DLD1 (cell line): Measurements from ENCODE around the gene DST.

Source experiments
- in situ Hi-C: cut with HindIII; loops from 2 replicates; pipeline ENCODE4 v1.10.0; 2017; ENCODE audit warnings: low sequenced_read_pairs

DST gene

DNA sequence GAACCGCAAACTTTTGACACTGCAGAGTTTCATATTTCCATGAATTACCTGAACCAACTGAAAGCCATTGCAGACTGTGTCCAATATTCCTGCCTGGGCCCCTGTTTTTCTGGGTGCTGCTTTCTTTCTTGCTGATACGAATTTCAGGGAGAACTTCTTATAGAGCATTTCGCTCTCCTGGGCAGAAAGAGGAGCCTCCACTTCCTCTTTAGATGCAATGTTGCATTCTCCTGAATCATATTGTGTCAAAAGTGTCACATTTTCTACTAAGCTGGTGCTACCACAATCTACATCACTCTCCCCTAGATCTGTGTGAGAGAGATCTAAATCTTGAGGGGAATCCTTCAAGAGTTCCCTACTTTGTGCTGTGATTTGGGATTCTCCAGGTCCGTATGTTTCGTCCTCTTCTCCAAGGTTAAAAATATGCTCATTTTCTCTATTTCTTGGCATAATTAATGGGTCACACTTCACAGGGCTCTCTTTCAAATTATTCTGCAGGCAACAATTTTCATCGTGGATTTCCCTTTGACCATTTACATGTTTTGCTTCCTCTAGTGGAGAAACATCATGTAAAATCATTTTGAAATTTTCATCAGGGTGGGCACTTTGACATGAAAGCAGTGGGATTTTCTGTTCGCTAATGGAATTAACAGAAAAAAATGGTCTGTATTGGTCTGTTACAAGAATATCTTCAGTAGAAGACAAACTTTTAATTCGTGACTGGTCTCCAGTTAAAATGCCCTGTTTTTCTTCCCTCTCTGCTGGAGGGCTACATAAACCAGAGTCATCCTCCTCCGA is 102.3 kb downstream of the DST start:
- in situ Hi-C loops, result no loop called here

DNA sequence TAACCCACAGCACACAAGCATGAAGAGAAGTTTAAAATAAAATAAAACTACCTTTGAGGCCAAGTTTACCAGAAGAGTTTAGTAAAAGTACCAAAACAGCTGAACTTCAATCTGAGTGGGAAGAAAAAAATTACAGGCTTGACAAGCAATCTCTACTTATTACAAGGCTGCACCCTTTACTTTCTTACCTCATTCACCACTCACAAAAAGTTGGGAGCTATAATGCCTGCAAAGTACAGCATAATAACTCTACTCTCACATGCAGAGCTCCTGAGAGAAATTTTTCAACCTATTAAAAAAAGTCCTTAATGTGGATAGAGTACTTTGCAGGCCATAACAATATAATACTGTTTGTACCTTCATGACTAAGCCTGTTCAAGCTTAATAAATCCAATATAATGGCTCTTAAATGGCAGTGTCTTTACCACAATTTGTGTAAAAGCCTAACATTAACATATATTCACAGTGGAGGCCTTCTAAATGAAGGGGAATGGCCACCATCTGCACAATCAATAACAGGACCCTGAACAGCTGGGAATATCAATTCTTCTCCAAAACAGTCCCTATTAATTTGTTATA is 103.1 kb downstream of the DST start:
- in situ Hi-C loops, result no loop called here

DNA sequence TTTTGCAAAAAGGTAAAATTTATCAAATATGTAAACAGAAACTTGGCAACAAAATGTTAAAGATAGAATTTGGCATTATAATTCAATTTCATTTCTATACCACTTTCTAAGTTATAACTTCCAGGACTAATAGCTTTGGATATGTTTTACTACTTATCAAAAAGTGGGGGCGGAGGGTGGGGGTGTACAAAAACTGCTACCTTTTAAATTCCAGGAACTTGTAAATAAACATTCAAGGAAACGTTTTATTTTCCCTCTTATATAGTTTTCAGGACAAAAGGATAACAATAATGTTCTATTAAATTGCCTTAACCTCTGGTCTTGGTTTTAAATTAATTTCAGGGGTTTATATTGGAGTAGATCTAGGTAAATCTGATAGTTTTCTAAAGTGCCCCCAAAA is 103.8 kb downstream of the DST start:
- in situ Hi-C loops, result no loop called here

GRCh38 chr6:56537223-56537770 is 105.4 kb downstream of the DST start:
- in situ Hi-C loops, result no loop called here

DNA sequence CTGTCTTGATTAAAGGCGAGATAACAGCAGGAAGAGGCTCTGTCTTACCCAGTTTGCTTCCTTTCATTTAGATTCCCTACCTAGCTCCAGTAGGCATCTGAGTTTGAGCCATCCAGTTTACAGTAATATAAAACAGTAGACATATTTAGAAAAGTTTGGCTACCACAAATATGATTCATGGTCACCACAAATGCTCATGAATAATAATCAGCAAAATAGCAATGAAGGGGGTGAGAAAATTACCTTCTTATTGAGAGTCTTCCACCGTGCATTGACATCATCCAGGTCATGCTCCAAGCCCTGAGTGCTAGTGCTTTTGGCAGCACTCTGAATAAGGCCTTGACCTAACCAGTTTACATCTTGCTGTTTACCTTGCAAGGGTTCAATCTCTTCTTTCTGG is 106.2 kb downstream of the DST start:
- in situ Hi-C loops, result no loop called here

DNA sequence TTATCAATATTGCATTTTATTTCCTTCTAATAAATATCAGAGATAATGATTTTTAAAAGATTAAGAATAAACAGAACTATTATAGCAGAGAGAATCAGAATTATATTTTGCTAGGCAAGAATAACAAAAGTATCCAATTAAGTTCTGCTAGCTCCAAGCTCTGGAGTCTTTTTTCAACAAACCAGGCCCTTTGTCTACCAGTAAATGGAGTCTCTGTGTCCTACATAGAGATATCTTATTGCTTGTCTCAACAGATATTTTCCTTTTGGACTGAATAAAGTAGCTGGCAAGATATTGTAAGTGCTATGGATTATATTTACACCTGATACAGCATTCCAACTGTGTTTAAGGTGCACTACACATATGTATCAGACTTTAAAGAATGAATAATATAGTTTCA is 107.1 kb downstream of the DST start:
- in situ Hi-C loops, result no loop called here

DNA sequence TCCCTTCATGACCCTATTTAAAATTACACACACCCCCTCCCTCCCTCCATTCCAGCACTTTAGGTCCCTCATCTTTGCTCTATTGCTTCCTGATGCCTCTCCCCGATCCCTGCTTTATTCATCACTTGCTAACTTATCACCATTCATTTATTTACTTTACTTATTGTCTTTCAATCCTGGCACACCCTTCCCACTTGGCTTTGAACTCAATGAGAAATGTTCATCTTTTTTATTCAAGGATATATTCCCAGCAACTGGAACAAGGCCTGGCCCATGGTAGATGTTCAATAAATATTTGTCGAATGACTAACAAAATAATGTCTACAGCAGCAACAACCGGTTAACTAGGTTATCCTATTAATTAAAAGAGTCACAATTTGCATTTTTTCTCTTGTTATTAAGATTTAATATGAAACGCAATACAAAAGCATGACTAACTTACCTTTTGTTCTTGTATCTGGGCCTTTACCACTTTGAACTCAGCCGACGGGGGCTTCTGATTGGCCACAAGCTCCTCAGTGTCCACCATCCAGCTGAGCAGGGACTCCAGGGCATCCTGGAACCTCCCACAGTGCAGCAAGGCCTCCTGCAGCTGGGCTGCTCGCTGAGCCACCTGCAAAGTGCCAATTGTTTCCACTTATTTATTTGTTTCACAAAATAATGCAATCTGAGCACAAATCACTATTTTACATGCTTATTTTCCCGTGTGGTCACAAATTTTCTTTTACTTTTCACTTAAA is 107.8 kb downstream of the DST start:
- in situ Hi-C loops, result no loop called here

DNA sequence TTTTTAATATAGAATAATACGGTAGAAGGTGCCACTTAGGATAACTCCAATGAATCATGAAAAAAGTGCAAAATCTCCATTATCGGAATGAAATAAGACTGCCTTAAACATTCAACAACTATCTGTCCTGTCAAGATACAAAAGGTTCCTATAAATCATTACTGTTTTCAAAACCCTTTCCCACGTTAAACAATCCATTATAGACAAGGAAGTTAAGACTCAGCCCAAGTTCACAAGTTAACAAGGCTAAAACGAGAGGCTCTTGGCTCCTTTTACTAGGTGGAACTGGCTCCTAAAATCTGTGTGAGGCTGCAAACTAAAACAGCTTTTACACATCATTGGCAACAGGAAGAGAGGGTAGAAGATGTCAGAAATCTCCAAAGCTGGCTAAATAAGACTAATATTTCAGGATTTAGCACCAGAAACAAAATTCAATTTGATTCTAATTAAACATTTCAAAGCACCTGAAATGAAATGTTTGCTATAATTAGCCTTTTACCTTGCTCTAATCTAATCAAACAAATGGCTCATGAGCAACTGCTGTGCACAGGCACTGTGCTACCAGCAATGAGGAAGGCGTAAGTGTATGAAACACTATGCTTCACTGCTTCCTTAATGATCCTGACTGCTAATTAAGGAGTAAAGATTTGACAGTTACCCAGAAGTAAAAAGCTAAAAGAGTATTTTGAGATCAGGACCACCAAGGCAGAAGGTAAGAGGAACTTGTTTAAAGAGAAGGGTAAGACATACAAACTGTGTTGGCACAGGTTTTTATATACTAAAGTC is 109.7 kb downstream of the DST start:
- in situ Hi-C loops, result no loop called here

DNA sequence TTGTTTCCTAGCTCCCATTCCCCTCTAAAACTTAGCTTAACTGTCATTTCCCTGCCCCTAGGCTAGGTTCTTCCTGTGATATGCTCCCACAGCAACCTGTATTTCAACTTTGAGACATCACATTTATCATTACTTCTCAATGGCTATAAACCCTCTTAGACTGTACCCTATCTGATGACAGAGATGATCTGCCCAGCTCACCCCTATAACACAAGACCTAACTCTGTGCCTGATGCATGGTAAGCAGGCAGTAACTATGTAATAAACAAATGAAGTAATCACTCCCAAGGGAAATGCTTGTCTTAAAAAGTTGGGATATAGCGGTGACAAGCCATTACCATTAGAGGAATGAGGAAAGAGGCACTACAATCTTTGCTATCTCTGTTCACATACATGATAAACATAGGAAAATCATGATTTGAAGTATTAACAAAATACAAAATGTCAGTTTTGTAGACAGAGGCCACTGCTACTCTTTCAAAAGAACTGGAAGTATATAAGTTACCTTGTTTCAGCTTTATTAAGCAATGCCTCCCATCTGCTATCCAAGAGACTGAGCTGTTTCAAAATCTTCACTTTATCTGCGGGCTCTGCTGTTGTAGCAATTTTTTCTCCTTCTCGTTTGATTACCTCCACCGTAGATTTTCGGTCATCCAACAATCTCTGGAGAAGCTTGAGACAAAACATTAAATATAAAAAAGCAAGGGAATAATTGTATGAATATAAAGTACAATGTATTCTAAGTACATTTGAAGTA is 110.7 kb downstream of the DST start:
- in situ Hi-C loops, result no loop called here

- in situ Hi-C loops, result no loop called here
Observed at GRCh38 chr6:56529594-56530191, 113.0 kb downstream of the DST start.

GRCh38 chr6:56528412-56528841 is 114.3 kb downstream of the DST start:
- in situ Hi-C loops, result no loop called here

GRCh38 chr6:56527934-56528333 is 114.8 kb downstream of the DST start:
- in situ Hi-C loops, result no loop called here

DNA sequence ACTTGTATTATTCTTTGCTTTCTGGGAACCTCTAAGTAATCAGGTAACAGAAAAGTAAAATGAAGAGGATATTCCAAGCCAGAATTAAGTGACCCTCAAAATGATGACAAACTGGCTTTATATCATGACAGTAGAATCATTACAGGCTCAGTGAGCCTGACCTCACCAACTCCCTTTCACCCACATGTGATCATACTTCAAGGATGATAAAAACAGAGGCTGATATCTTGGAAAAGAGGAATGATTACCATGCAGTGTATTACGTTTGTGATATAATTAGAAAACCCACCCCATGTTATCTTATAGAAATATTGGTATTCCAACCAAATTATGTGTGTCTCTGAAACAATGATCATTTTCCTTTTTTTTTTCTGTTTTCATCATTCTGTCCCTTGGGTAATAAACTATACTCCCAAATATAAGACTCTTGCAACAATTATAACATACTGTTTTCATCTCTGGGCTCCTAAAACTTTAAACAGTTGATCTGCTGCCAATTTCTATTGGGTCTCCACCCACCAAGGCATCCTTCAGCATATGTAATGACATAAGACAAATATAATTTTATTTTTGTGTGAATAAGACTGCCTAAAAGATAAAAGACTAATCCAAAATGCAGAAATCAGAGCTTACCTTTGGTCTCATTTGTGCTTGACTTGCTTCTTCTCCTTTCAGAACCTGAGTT is 115.7 kb downstream of the DST start:
- in situ Hi-C loops, result no loop called here

DNA sequence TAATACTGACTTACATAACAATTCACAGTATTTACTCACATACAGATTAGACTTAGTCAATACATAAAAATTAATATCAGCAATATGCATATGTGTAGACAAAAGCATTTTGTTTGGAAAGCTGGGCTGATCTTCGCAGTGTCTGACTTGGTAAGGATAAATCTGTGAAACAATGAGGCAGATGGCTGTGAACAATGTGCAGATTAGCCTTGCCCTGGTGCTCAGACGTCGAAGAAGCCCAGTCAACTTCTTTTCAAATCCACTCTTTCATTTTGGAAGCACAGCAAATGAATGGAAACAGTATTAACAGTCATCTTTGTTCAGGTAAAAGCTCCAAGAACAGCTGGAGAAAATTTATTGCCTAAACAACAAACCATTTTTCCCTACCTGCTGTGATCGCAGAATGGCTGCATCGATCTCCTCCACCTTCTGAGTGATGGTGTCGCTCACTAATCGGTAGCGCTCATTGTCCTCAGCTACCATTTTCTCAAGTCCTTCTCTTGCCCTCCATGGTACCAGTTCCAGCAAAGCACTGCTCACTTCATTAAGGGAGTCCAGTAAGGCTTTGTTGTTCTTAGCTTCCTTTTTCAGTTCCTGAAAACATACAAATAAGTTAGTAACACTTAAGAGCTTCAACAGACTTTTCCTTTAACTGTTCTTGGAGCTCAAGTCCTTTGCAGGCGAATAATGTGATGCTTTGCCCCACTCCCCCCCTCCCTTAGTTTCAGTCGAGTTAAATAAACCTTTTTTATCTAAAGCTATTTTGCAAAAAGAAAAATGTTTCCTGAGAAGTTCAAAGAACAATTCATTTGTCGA is 116.5 kb downstream of the DST start:
- in situ Hi-C loops, result no loop called here

- in situ Hi-C loops, result no loop called here
Observed at GRCh38 chr6:56524891-56525703, 117.6 kb downstream of the DST start.

GRCh38 chr6:56522495-56523270 is 120.0 kb downstream of the DST start:
- in situ Hi-C loops, result no loop called here

GRCh38 chr6:56521976-56522375 is 120.7 kb downstream of the DST start:
- in situ Hi-C loops, result no loop called here
